Stomach (tissue), 9 donors: Measurements from ENCODE around the gene ENDOD1. TPM values are rescaled to one million over a fixed set of nuclear protein-coding genes. Genes with fewer than 3 reads are reported as not detected.
A peak's percentile ranks its signal among the peaks of the same experiment; 100 is the strongest.

Source experiments
- DNase-seq, 2 donors: peaks; one replicate each; pipeline versions ENCODE4 v3.0.0 to v3.0.0-alpha.2; 2013 to 2019
- H3K27ac ChIP-seq, 5 donors: fragments of 200-600 bp in 4 of 5; sonication (generic) in 4 of 5; one replicate each; pipeline ENCODE4 v1.5.1; 2013 to 2019; ENCODE audit warnings: mild to moderate bottlenecking in 1 of 5, moderate library complexity in 1 of 5
- H3K27me3 ChIP-seq, 3 donors: fragments of 200-600 bp; sonication (generic); one replicate each; pipeline ENCODE4 v1.5.1; 2017 to 2019; ENCODE audit warnings: mixed run types in 1 of 3
- H3K36me3 ChIP-seq, 4 donors: fragments of 200-600 bp; sonication (generic); 1 replicate in 3 of 4; 2 replicates in 1 of 4; pipeline ENCODE4 v1.5.1; 2016 to 2019
- H3K4me1 ChIP-seq, 4 donors: fragments of 200-600 bp; sonication (generic); one replicate each; pipeline ENCODE4 v1.5.1; 2016 to 2019
- H3K4me3 ChIP-seq, 4 donors: fragments of 200-600 bp; sonication (generic) in 3 of 4; one replicate each; pipeline ENCODE4 v1.5.1; 2016 to 2019; ENCODE audit warnings: mild to moderate bottlenecking in 1 of 4
- H3K9me3 ChIP-seq, 4 donors: fragments of 200-600 bp; sonication (generic); one replicate each; pipeline ENCODE4 v1.5.1; 2016 to 2019
- CTCF ChIP-seq, 7 experiments: fragments of 450-650 bp in 4 of 7; fragments of 200-600 bp in 3 of 7; sonication (generic) in 3 of 7; IDR thresholded peaks; one replicate each; pipeline ENCODE4 v1.5.1; 2016 to 2019; ENCODE audit warnings: antibody characterized with exemption in 7 of 7, control low read depth in 2 of 7, mild to moderate bottlenecking in 1 of 7
- EP300 ChIP-seq: sonication (generic); formaldehyde crosslinking; IDR thresholded peaks from one replicate; pipeline ENCODE4 v1.6.1; 2017; ENCODE audit warnings: antibody characterized with exemption
- POLR2A ChIP-seq, 4 donors: fragments of 450-650 bp; IDR thresholded peaks; one replicate each; pipeline ENCODE4 v1.6.1; 2016; ENCODE audit warnings: antibody characterized with exemption in 4 of 4, control low read depth in 2 of 4, mild to moderate bottlenecking in 1 of 4, moderate library complexity in 1 of 4
- POLR2AphosphoS5 ChIP-seq, 3 donors: sonication (generic); formaldehyde crosslinking; IDR thresholded peaks; one replicate each; pipeline ENCODE4 v1.6.1; 2016; ENCODE audit warnings: antibody characterized with exemption in 3 of 3
- WGBS, 5 donors: extraction: QIAGEN DNeasy Blood & Tissue Kit in 3 of 5; methylation state at CpG; one replicate each; pipeline versions ENCODE4 v1.1.5 to v1.1.7; 2013 to 2018; 5-methylcytosine and 5-hydroxymethylcytosine counted together
- intact Hi-C: fragments of 100-400 bp; cut with DNase I; formaldehyde crosslinking; loops from one replicate; pipeline ENCODE4 v1.15.1; 2023; ENCODE audit warnings: low total_unique reads
- polyA plus RNA-seq, 3 donors: library from polyadenylated mRNA; stranded (reverse); fragments of 200-250 nt; gene quantifications; one replicate each; pipeline ENCODE4 v1.2.3, GENCODE V29; 2013
- total RNA-seq, 5 donors: library from RNA; depleted of rRNA; stranded (reverse); fragments of >200 nt; gene quantifications; one replicate each; pipeline versions ENCODE4 v1.1.0 to v1.2.3, GENCODE V29; 2014 to 2016
- donor health status: healthy with polysubstance abuse.
- donor health status: Bipolar disorder and iron deficiency.
- donor health status: healthy.

ENDOD1 gene
- total and polyA plus RNA-seq, 8 donors: 2.4 to 32.2 (median 14.9) TPM

GRCh38 chr11:95078526-95078925 lies 11.1 kb upstream of the ENDOD1 start:
- WGBS, 5 donors: 41 to 86% (median 42%) methylated on average over 1 of the region's 1 CpG
- H3K4me3 ChIP-seq: no peak overlapping the region

GRCh38 chr11:95081010-95081409 lies 8.6 kb upstream of the ENDOD1 start:
- no peak overlapping the region for H3K27ac ChIP-seq
- DNase-seq: no peak

More at GRCh38 chr11:95078526-95078925, 11.1 kb upstream of the ENDOD1 start:
- Histone ChIP-seq H3K36me3 (no peaks in the 10 kb centered on the region), H3K9me3 (no peaks in the 10 kb centered on the region), H3K27ac (no peak overlapping the region), H3K27me3 (no peaks in the 10 kb centered on the region), H3K4me1 (peaks cover 19 to 31% (median 26%) of the 10 kb centered on the region in 4 donors)
- intact Hi-C loops: no loop called here
- DNase-seq: no peak
- no peak for TF ChIP-seq CTCF (IDR thresholded peaks at IDR 0.05)

GRCh38 chr11:95081412-95081811 lies 8.2 kb upstream of the ENDOD1 start:
- peaks cover 0 to 10% (median 4%) of the 10 kb centered on the region in 4 donors for H3K4me1 ChIP-seq
- no peak for TF ChIP-seq POLR2A (IDR thresholded peaks at IDR 0.05)
- no peak for TF ChIP-seq EP300
- no peak for TF ChIP-seq CTCF (IDR thresholded peaks at IDR 0.05)
- TF ChIP-seq POLR2AphosphoS5 (IDR thresholded peaks at IDR 0.05): no peak
- no peaks in the 10 kb centered on the region for H3K9me3 ChIP-seq
- DNase-seq: peak in 1 of 2 donors; percentile 54
- no peaks in the 10 kb centered on the region for H3K27me3 ChIP-seq
- peak overlapping the region in 1 of 5 donors; percentile 44 for H3K27ac ChIP-seq
- WGBS, 5 donors: 51 to 67% (median 62%) methylated on average over 4 of the region's 4 CpGs
- intact Hi-C loops: no loop called here
- no peaks in the 10 kb centered on the region for H3K36me3 ChIP-seq
- H3K4me3 ChIP-seq: no peak overlapping the region

More at GRCh38 chr11:95081010-95081409, 8.6 kb upstream of the ENDOD1 start:
- no peaks in the 10 kb centered on the region for H3K9me3 ChIP-seq
- no peaks in the 10 kb centered on the region for H3K36me3 ChIP-seq
- no peak for TF ChIP-seq CTCF (IDR thresholded peaks at IDR 0.05)
- no peak for TF ChIP-seq EP300
- no peak for TF ChIP-seq POLR2AphosphoS5 (IDR thresholded peaks at IDR 0.05)
- TF ChIP-seq POLR2A (IDR thresholded peaks at IDR 0.05): no peak
- no peak overlapping the region for H3K4me3 ChIP-seq
- 50 to 77% (median 68%) methylated on average over 5 of the region's 5 CpGs for WGBS, 5 donors
- H3K4me1 ChIP-seq: peaks cover 2 to 14% (median 7%) of the 10 kb centered on the region in 4 donors
- H3K27me3 ChIP-seq: no peaks in the 10 kb centered on the region
- intact Hi-C loops: no loop called here

- Histone ChIP-seq H3K4me3 (no peak overlapping the region), H3K27me3 (no peaks in the 10 kb centered on the region), H3K4me1 (no peaks in the 10 kb centered on the region), H3K36me3 (no peaks in the 10 kb centered on the region), H3K27ac (peak overlapping the region in 2 of 5 donors; percentile 16 to 20), H3K9me3 (no peaks in the 10 kb centered on the region)
- 76 to 96% (median 91%) methylated on average over 2 of the region's 2 CpGs for WGBS, 5 donors
- no peak for DNase-seq
- intact Hi-C loops: no loop called here
- no peak for TF ChIP-seq POLR2A (IDR thresholded peaks at IDR 0.05)
- TF ChIP-seq EP300: no peak
- no peak for TF ChIP-seq POLR2AphosphoS5 (IDR thresholded peaks at IDR 0.05)
- TF ChIP-seq CTCF (IDR thresholded peaks at IDR 0.05): no peak
Observed at GRCh38 chr11:95082576-95083001, 7.1 kb upstream of the ENDOD1 start.
